Endothelial cell of umbilical vein (primary cell): Measurements from ENCODE around the gene WNT4. TPM values are rescaled to one million over a fixed set of nuclear protein-coding genes. Genes with fewer than 3 reads are reported as not detected.

Experiments
- BruUV-seq: library from RNA; stranded (reverse); fragments of 400-500 nt; replicated peaks from 2 replicates; lab custom pipeline; 2021; lab: Mats Ljungman, UMichigan
- CTCF ChIA-PET: fragments of 300-600, 350-600 bp; sonication (Branson Sonifier 250); formaldehyde crosslinking; loops from one replicate; lab custom pipeline; 2021; ENCODE audit warnings: antibody characterized with exemption, inconsistent platforms; lab: Charles Lee
- POLR2A ChIA-PET: fragments of 300-600, 350-600 bp; sonication (Branson Sonifier 250); formaldehyde crosslinking; loops from one replicate; lab custom pipeline; 2021; ENCODE audit warnings: antibody characterized with exemption, inconsistent platforms; lab: Charles Lee
- DNase-seq: peaks from one replicate; pipeline ENCODE4 v3.0.0-alpha.2; 2011; ENCODE audit warnings: low read depth, low spot score
- FAIRE-seq: peaks from 2 replicates; lab custom pipeline; 2011; peaks lifted over from hg19 to GRCh38; lab: Jason Lieb, UNC
- H2AFZ ChIP-seq: 2 replicates; pipeline ENCODE4 v1.6.0; 2012; ENCODE audit warnings: low read depth, low read length, control low read depth, inconsistent platforms
- H3K27ac ChIP-seq: 2 replicates; pipeline ENCODE4 v1.5.1; 2011; ENCODE audit warnings: low read depth, mild to moderate bottlenecking, control low read depth, low read length, moderate library complexity; ENCODE audit not compliant: insufficient read depth
- H3K27me3 ChIP-seq, 2 experiments: 2 replicates each; pipeline versions ENCODE4 v1.6.0 to v1.6.1; 2011; ENCODE audit warnings: low read length in 2 of 2, mixed read lengths in 1 of 2; ENCODE audit not compliant: control insufficient read depth in 2 of 2, insufficient read depth in 2 of 2
- H3K36me3 ChIP-seq, 2 experiments: 2 replicates in 1 of 2; 3 replicates in 1 of 2; pipeline ENCODE4 v1.5.1; 2011; ENCODE audit warnings: low read length in 2 of 2, mild to moderate bottlenecking in 1 of 2, moderate library complexity in 1 of 2; ENCODE audit not compliant: control insufficient read depth in 2 of 2, insufficient read depth in 2 of 2; ENCODE audit errors: extremely low read depth in 1 of 2
- H3K4me1 ChIP-seq: 3 replicates; pipeline ENCODE4 v1.5.1; 2011; ENCODE audit warnings: mild to moderate bottlenecking, low read length; ENCODE audit not compliant: control insufficient read depth, insufficient read depth; ENCODE audit errors: extremely low read depth
- H3K4me2 ChIP-seq: 2 replicates; pipeline ENCODE4 v1.6.1; 2011; ENCODE audit warnings: low read length, control low read depth, mixed read lengths; ENCODE audit not compliant: insufficient read depth
- H3K4me3 ChIP-seq, 3 experiments: fragments of 200-600 bp in 1 of 3; sonication (generic), shearing (Covaris generic) in 1 of 3; replicated peaks in 1 of 3; 2 replicates each; pipeline ENCODE4 v1.5.1; 2011 to 2016; ENCODE audit warnings: control low read depth in 3 of 3, low read length in 3 of 3, mild to moderate bottlenecking in 2 of 3, inconsistent platforms in 1 of 3, low read depth in 1 of 3, moderate library complexity in 1 of 3; ENCODE audit not compliant: insufficient read depth in 1 of 3
- H3K79me2 ChIP-seq: 2 replicates; pipeline ENCODE4 v1.6.0; 2012; ENCODE audit warnings: low read length, inconsistent platforms; ENCODE audit not compliant: control insufficient read depth, insufficient read depth
- H3K9ac ChIP-seq: replicated peaks from 2 replicates; pipeline ENCODE3; 2011; ENCODE audit warnings: low read length, control low read depth; ENCODE audit not compliant: insufficient read depth; ENCODE audit errors: extremely low read depth
- H3K9me1 ChIP-seq: replicated peaks from 3 replicates; pipeline ENCODE4 v1.6.0; 2011; ENCODE audit warnings: mild to moderate bottlenecking, low read length; ENCODE audit not compliant: control insufficient read depth, insufficient read depth; ENCODE audit errors: extremely low read depth
- H3K9me3 ChIP-seq: replicated peaks from 2 replicates; pipeline ENCODE4 v1.5.1; 2012; ENCODE audit warnings: low read length, inconsistent platforms; ENCODE audit not compliant: control insufficient read depth, insufficient read depth
- H4K20me1 ChIP-seq: replicated peaks from 2 replicates; pipeline ENCODE3; 2011; ENCODE audit warnings: mild to moderate bottlenecking, low read length; ENCODE audit not compliant: control insufficient read depth, insufficient read depth; ENCODE audit errors: extremely low read depth
- CTCF ChIP-seq, 2 donors: IDR thresholded peaks; 1 replicate in 1 of 2; 2 replicates in 1 of 2; pipeline ENCODE4 v1.5.1; 2011; ENCODE audit warnings: low read length in 2 of 2, mild to moderate bottlenecking in 2 of 2, moderate library complexity in 2 of 2, control low read depth in 1 of 2, inconsistent platforms in 1 of 2, low read depth in 1 of 2; ENCODE audit not compliant: insufficient read depth in 1 of 2; ENCODE audit errors: extremely low read depth in 1 of 2
- EZH2 ChIP-seq: IDR thresholded peaks from 2 replicates; pipeline ENCODE4 v1.6.1; 2012; ENCODE audit warnings: borderline replicate concordance, low read depth, mild to moderate bottlenecking, moderate library complexity, low read length, inconsistent platforms; ENCODE audit not compliant: severe bottlenecking
- FOS ChIP-seq: IDR thresholded peaks from 2 replicates; pipeline ENCODE4 v1.6.1; 2011; ENCODE audit warnings: mild to moderate bottlenecking, low read length, moderate library complexity, borderline replicate concordance; ENCODE audit not compliant: insufficient read depth
- GATA2 ChIP-seq: IDR thresholded peaks from 2 replicates; pipeline ENCODE4 v1.7.0; 2011; ENCODE audit warnings: low read depth, mild to moderate bottlenecking, moderate library complexity, mixed read lengths, low read length; ENCODE audit not compliant: insufficient read length, insufficient read depth
- JUN ChIP-seq: IDR thresholded peaks from 2 replicates; pipeline ENCODE4 v1.6.1; 2011; ENCODE audit warnings: borderline replicate concordance, low read depth; ENCODE audit not compliant: insufficient read length, insufficient read depth
- MYC ChIP-seq: IDR thresholded peaks from one replicate; pipeline ENCODE4 v1.6.1; 2011; ENCODE audit warnings: mild to moderate bottlenecking, low read depth, low read length
- POLR2A ChIP-seq: IDR thresholded peaks from 2 replicates; pipeline ENCODE4 v1.6.1; 2012; ENCODE audit warnings: low read depth, mild to moderate bottlenecking, control low read depth, low read length
- POLR2AphosphoS5 ChIP-seq: IDR thresholded peaks from 2 replicates; pipeline ENCODE4 v1.6.1; 2012; ENCODE audit warnings: low read depth, mild to moderate bottlenecking, control low read depth, low read length, moderate library complexity; ENCODE audit not compliant: insufficient read depth
- dilution Hi-C: fragments of 300-500 bp; cut with MboI; formaldehyde crosslinking; loops from one replicate; pipeline ENCODE4 v1.15.0; 2019; ENCODE audit warnings: low sequenced_read_pairs; ENCODE audit not compliant: extremely low pct_ligation_motif_present
- intact Hi-C: fragments of 100-400 bp; cut with micrococcal nuclease; formaldehyde crosslinking; loops from one replicate; pipeline ENCODE4 v1.10.0; 2022
- polyA plus RNA-seq, 4 experiments: library from polyadenylated mRNA; depleted of rRNA in 3 of 4; stranded (reverse) in 3 of 4; unstranded in 1 of 4; fragments of >200 nt; gene quantifications; 2 replicates each; pipeline versions ENCODE4 v1.2.1 to v1.2.3, GENCODE V29; 2011 to 2012; ENCODE audit warnings: missing spikeins in 1 of 4
- total RNA-seq: library from RNA; stranded (reverse); gene quantifications from 2 replicates; pipeline ENCODE4 v1.2.3, GENCODE V29; 2021
- TF ChIP-seq, protein P1 (sequence below): IDR thresholded peaks from 2 replicates; pipeline ENCODE4 v1.6.1; 2011; ENCODE audit not compliant: insufficient read depth, insufficient read length

Gene WNT4
- total and polyA plus RNA-seq, 2 donors (not counting 3 experiments of a cell fraction or from before 2014, with no cell fraction given), result 0.06 TPM; not detected in 1

- no TSS peak for BruUV-seq
- intact Hi-C loops, result no loop called here
- peaks cover 7 to 9% of the 10 kb centered on the region in 2 experiments for H3K27me3 ChIP-seq
These were observed 34.6 kb upstream of the WNT4 start for GRCh38 chr1:22177354-22178003.

DNA sequence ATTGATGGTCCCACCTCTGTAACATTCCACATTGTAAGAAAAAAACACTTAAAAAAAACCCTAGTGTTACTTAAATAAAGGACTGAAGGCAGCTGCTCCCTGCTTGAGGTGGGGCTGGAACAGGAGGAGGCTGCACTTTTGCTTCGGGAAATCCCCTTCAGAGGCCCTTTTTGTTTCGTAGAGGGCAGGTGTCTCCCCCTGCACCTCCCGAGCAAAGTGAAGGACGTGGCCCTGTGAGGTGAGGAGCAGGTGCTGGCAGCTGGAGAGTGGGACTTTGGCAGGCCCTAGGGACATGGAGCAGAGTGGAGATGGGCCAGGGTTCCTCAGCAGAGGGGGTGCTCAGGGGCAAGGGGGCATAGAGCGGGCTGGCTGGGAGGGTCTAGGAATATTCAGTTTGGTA lies 33.4 kb upstream of the WNT4 start:
- Histone ChIP-seq H3K27me3 (no peaks in the 10 kb centered on the region), H3K9me3 (no peaks in the 10 kb centered on the region), H4K20me1 (no peaks in the 10 kb centered on the region), H3K4me3 (no peak overlapping the region), H3K27ac (no peak overlapping the region), H3K36me3 (no peaks in the 10 kb centered on the region), H3K9me1 (no peaks in the 10 kb centered on the region), H3K4me1 (no peaks in the 10 kb centered on the region), H3K9ac (no peak overlapping the region), H3K4me2 (no peak overlapping the region), H2AFZ (no peak overlapping the region), H3K79me2 (no peaks in the 10 kb centered on the region)
- DNase-seq (no peak), FAIRE-seq (no peak)
- TF ChIP-seq MYC (no peak), CTCF (IDR thresholded peaks at IDR 0.05; ENCODE audit: extremely low read depth in 1 of 2, insufficient read depth in 1 of 2, low read depth in 1 of 2, low read length in 2 of 2) (no peak), JUN (no peak), POLR2A (no peak), GATA2 (no peak), EZH2 (no peak), FOS (no peak), POLR2AphosphoS5 (no peak)
- TF ChIP-seq, protein P1, sequence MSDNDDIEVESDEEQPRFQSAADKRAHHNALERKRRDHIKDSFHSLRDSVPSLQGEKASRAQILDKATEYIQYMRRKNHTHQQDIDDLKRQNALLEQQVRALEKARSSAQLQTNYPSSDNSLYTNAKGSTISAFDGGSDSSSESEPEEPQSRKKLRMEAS, result no peak
- no TSS peak for BruUV-seq
- ChIA-PET CTCF (interaction anchor here (0.9 kb wide), 1 partner anchor 13 kb away, joined by 3 read pairs; no protein-coding TSS in a partner anchor), POLR2A (no interaction called here)
- dilution Hi-C loops, result no loop called here
- intact Hi-C loops, result no loop called here

More at GRCh38 chr1:22177354-22178003, 34.6 kb upstream of the WNT4 start:
- no peaks in the 10 kb centered on the region for H3K36me3 ChIP-seq
- no peak overlapping the region for H2AFZ ChIP-seq
- dilution Hi-C loops, result no loop called here
- H3K4me2 ChIP-seq, result no peak overlapping the region
- no peaks in the 10 kb centered on the region for H4K20me1 ChIP-seq
- TF ChIP-seq, protein P1, result no peak
- H3K9me1 ChIP-seq, result no peaks in the 10 kb centered on the region
- no peak overlapping the region for H3K9ac ChIP-seq
- H3K4me3 ChIP-seq, result no peak overlapping the region
- FAIRE-seq (no peak), DNase-seq (no peak)
- POLR2A ChIA-PET, result no interaction called here
- CTCF ChIA-PET, result no interaction called here
- no peaks in the 10 kb centered on the region for H3K4me1 ChIP-seq
- H3K79me2 ChIP-seq, result no peaks in the 10 kb centered on the region
- no peaks in the 10 kb centered on the region for H3K9me3 ChIP-seq
- H3K27ac ChIP-seq, result no peak overlapping the region
